Adipocyte (in vitro differentiated cells): ENCODE data around the gene NCKAP5.

Source experiments
- DNase-seq: peaks from one replicate; pipeline ENCODE4 v3.0.0-alpha.2; 2015; ENCODE audit warnings: low read depth
- H3K27me3 ChIP-seq: replicated peaks from 2 replicates; pipeline ENCODE4 v1.7.0; 2013; ENCODE audit warnings: mild to moderate bottlenecking, low read length, moderate library complexity; ENCODE audit not compliant: control insufficient read depth, insufficient read depth
- H3K36me3 ChIP-seq: 2 replicates; pipeline ENCODE4 v1.7.0; 2013; ENCODE audit warnings: low read length, mild to moderate bottlenecking, moderate library complexity; ENCODE audit not compliant: control insufficient read depth, insufficient read depth, severe bottlenecking
- H3K4me1 ChIP-seq: 2 replicates; pipeline ENCODE4 v1.7.0; 2013; ENCODE audit warnings: mild to moderate bottlenecking, low read length, moderate library complexity; ENCODE audit not compliant: control insufficient read depth, insufficient read depth
- H3K4me3 ChIP-seq: 2 replicates; pipeline ENCODE4 v1.7.0; 2013; ENCODE audit warnings: mild to moderate bottlenecking, low read length, moderate library complexity
- H3K9ac ChIP-seq: 2 replicates; pipeline ENCODE4 v1.7.0; 2013; ENCODE audit warnings: mild to moderate bottlenecking, low read length, moderate library complexity
- H3K9me3 ChIP-seq: 2 replicates; pipeline ENCODE4 v1.7.0; 2013; ENCODE audit warnings: mild to moderate bottlenecking, low read length, moderate library complexity; ENCODE audit not compliant: control insufficient read depth

The NCKAP5 gene

DNA sequence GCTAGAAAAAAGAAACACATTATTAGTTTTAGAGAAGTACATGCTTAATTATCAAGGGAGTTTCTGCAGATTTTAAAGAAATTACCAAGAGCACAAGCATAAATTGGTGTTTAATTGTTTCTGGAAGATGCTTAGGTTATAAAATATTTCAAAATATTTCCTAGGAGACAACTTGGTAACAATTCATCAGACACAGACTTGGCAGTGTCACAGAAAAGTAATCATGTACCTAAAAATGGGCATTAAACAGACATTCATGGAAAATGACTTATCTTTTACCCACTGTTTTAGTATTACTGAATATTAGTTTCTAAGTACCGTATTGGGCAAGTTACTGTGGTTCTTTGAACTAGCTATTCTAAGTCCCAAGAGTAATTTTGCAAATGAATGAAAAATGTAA is 469.5 kb downstream of the NCKAP5 start:
- Histone ChIP-seq H3K9me3 (no peaks in the 10 kb centered on the region), H3K9ac (no peak overlapping the region), H3K4me1 (peaks cover 3% of the 10 kb centered on the region), H3K4me3 (no peak overlapping the region), H3K27me3 (peaks cover 3% of the 10 kb centered on the region), H3K36me3 (no peaks in the 10 kb centered on the region)
- DNase-seq: no peak

DNA sequence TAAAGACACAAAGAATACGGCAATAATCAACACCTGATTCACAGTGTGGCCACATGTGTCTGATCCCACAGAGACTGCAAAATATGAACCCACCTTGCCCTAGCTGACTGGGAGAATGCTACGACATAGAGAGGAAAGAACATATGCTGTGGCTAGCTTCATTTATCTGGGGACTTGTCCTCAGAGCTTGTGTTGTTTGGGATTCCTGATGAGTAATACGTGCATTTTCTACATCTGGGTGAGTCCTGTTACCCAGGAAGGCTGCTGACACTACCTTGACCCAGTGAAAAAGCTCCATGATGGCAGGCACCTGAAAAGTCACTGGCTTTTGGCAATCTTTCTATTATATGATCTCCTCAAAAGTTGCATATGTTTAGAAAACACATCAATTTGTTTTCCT is 470.6 kb downstream of the NCKAP5 start:
- Histone ChIP-seq H3K4me1 (peaks cover 3% of the 10 kb centered on the region), H3K36me3 (no peaks in the 10 kb centered on the region), H3K9ac (no peak overlapping the region), H3K4me3 (peak overlapping the region; percentile 45), H3K9me3 (no peaks in the 10 kb centered on the region), H3K27me3 (no peaks in the 10 kb centered on the region)
- no peak for DNase-seq

DNA sequence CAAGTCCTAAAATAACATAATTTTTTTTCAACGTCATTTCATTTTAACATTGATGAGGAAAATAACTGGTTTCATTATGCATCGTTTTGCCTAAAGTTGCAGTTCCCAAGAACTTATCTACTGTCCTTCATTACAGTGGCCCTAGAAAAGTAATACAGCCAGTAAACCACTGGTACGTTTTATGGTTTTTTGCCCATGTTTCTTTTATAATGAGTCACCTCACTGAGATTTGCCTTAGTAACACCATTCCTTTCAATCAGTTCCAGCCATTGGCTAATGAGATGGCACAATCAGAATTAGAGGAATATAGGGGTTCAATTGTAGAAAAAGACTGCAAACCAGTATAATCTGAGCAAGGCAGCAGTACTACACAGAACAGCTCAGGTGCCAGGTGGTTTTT is 475.7 kb downstream of the NCKAP5 start:
- no peaks in the 10 kb centered on the region for H3K27me3 ChIP-seq
- no peaks in the 10 kb centered on the region for H3K36me3 ChIP-seq
- peaks cover 1% of the 10 kb centered on the region for H3K4me1 ChIP-seq
- no peaks in the 10 kb centered on the region for H3K9me3 ChIP-seq
- DNase-seq: peak; percentile 8
- no peak overlapping the region for H3K9ac ChIP-seq
- no peak overlapping the region for H3K4me3 ChIP-seq

DNA sequence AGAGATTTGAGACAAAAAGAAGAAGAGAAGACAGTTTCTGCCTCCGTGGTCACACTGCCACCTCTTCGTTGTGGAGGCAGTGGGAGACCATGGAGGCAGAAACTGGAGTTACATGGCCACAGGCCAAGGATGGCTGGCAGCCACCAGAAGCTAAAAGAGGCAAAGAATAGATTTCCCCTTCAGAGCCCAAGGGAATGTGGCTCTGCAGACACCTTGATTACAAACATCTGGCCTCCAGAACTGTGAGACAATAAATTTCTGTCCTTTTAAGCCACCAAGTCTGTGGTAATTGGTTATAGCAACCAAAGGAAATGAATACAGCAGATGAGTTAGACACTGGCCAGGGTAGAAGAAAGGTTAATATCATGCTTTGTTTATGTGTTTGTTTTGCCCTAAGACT is 477.9 kb downstream of the NCKAP5 start:
- DNase-seq: no peak
- H3K4me3 ChIP-seq: no peak overlapping the region
- no peaks in the 10 kb centered on the region for H3K27me3 ChIP-seq
- no peak overlapping the region for H3K9ac ChIP-seq
- no peaks in the 10 kb centered on the region for H3K4me1 ChIP-seq
- H3K9me3 ChIP-seq: no peaks in the 10 kb centered on the region
- H3K36me3 ChIP-seq: no peaks in the 10 kb centered on the region

DNA sequence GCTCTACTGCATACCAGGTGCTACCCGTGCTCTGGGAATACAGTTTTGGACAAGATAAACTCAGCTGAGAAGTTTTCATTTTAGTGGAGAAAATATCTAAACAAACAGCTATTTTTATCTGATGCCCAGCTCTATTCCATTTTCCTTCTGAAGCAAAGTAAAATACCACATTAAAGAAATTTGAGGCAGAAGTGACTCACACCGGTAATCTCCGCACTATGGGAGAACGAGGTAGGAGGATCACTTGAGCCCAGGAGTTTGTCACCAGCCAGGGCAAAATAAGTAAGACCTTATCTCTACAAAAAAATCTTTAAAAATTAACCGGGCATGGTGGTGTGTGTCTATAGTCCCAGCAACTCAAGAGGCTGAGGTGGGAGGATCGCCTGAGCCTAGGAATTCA is 482.1 kb downstream of the NCKAP5 start:
- no peaks in the 10 kb centered on the region for H3K27me3 ChIP-seq
- no peak overlapping the region for H3K9ac ChIP-seq
- H3K4me1 ChIP-seq: no peaks in the 10 kb centered on the region
- no peaks in the 10 kb centered on the region for H3K9me3 ChIP-seq
- H3K4me3 ChIP-seq: no peak overlapping the region
- no peak for DNase-seq
- H3K36me3 ChIP-seq: no peaks in the 10 kb centered on the region

DNA sequence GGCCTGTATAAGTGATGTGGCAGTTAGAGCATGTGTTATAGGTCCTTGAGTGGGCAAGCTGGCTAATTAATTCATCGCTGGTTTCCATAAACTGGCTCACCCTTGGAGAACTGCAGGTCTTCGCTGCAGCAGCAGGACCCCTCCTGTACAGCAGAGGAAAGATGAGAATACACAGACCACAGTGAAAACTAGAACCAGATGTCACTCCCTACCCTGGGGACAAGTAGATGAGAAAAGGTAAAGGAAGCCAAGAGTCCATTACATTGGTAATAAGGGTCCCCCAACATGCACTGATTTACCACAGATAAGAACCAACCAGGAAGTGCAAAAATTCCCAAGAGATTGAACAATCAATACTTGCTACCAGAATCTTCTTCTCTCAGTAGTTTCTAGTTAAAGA is 482.6 kb downstream of the NCKAP5 start:
- DNase-seq: no peak
- Histone ChIP-seq H3K27me3 (no peaks in the 10 kb centered on the region), H3K36me3 (no peaks in the 10 kb centered on the region), H3K4me1 (no peaks in the 10 kb centered on the region), H3K4me3 (no peak overlapping the region), H3K9ac (no peak overlapping the region), H3K9me3 (no peaks in the 10 kb centered on the region)

DNA sequence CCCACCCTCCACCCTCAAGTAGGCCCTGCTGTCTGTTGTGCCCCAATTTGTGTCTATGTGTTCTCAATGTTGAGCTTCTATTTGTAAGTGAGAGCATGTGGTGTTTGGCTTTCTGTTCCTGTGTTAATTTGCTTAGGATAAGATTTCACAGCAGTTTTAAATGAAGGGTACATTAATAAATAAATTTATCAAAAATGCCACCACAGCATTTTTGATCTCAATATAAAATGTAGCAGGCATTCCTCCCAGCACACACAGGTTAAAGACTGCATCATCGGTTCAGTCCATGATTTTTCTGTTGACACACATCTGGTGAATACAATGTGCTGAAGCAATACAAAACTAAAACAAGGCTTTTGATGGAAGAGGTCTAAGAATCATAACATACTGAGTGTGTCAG is 486.2 kb downstream of the NCKAP5 start:
- Histone ChIP-seq H3K4me3 (no peak overlapping the region), H3K27me3 (no peaks in the 10 kb centered on the region), H3K36me3 (no peaks in the 10 kb centered on the region), H3K9ac (no peak overlapping the region), H3K9me3 (no peaks in the 10 kb centered on the region), H3K4me1 (peaks cover 9% of the 10 kb centered on the region)
- no peak for DNase-seq

DNA sequence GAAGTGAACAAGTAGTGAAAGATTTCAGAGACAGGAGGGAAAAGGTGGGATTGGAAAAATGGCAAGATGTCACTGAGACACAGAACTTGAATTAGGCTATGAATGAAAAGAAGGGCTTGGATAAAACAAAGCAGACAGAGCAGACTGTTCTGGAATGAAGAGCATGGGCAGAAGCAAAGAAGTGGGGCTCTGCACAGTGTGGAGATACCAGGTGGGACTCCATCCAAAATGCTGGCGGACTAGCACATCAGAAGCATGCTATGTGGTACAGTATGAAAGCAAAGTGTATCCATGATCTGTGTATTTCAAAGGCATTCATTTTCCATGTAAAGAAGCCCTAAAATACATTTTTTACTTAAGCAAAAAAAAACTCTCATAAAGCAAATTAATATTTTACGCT is 487.4 kb downstream of the NCKAP5 start:
- no peak overlapping the region for H3K4me3 ChIP-seq
- H3K9ac ChIP-seq: no peak overlapping the region
- H3K36me3 ChIP-seq: no peaks in the 10 kb centered on the region
- DNase-seq: no peak
- H3K4me1 ChIP-seq: peaks cover 9% of the 10 kb centered on the region
- no peaks in the 10 kb centered on the region for H3K9me3 ChIP-seq
- no peaks in the 10 kb centered on the region for H3K27me3 ChIP-seq

DNA sequence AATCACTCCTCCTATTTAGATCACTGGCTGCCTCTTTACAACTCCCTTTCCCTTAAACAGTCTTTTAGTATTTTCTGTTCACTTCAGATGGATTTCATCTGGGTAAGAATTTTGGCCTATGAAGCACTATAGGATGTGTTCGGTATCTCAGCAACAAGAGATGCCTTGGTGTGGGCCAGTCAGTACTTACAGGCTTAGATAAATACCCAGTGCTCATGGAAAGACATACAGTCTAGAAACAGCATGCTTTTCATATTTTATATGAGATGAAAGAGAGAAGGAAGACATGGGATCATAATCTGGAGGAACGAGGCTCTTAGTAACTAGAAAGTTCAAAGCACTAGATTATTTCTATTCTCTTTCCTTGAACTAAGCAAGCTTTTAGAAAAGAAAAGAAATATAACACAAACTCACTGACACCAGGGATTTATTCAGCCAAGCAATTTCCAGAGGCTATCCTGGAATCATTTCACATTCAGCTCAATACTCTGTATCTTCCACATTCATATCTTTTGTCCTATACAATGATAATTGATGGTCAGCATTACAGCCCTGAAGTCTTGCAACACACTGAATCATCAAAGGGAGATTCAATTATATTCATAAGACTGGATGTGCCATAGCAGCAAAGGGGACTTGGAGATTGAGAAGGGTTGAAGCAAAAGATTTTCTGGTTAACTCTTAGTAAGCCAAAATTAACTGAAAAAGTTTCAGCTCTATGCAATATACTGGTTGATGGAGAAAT is 489.4 kb downstream of the NCKAP5 start:
- Histone ChIP-seq H3K9me3 (peaks cover 4% of the 10 kb centered on the region), H3K9ac (no peak overlapping the region), H3K4me3 (no peak overlapping the region), H3K27me3 (no peaks in the 10 kb centered on the region), H3K36me3 (no peaks in the 10 kb centered on the region), H3K4me1 (peaks cover 9% of the 10 kb centered on the region)
- DNase-seq: no peak

DNA sequence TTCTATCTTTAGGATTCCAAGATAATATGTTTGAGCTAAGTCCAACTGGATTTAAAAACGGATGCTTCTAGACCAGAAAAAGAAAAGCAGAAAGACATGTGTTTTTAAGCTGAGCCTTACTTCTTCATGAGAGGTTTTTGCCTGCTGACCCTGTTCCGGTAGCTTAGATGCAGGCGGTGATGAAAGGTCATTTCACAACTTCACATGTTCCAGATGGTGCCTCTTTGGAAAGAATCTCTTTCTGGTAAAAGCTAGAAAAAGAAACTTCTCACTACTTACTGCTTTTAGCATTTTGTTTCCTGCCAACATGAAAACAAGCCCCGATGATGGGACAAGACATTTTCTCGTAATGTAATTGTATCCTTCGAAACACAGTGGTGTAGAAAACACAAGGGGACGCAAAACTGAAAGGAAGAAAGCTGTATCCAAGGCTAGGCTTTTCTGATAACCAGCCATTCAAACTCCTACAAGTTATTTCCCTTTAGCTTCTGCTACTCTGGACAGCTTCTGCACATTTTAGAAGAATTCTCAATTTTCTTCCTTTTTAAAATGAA is 490.9 kb downstream of the NCKAP5 start:
- no peaks in the 10 kb centered on the region for H3K36me3 ChIP-seq
- DNase-seq: peak; percentile 62
- peak overlapping the region; percentile 40 for H3K9ac ChIP-seq
- peaks cover 9% of the 10 kb centered on the region for H3K4me1 ChIP-seq
- peak overlapping the region; percentile 58 for H3K4me3 ChIP-seq
- no peaks in the 10 kb centered on the region for H3K27me3 ChIP-seq
- peaks cover 4% of the 10 kb centered on the region for H3K9me3 ChIP-seq

DNA sequence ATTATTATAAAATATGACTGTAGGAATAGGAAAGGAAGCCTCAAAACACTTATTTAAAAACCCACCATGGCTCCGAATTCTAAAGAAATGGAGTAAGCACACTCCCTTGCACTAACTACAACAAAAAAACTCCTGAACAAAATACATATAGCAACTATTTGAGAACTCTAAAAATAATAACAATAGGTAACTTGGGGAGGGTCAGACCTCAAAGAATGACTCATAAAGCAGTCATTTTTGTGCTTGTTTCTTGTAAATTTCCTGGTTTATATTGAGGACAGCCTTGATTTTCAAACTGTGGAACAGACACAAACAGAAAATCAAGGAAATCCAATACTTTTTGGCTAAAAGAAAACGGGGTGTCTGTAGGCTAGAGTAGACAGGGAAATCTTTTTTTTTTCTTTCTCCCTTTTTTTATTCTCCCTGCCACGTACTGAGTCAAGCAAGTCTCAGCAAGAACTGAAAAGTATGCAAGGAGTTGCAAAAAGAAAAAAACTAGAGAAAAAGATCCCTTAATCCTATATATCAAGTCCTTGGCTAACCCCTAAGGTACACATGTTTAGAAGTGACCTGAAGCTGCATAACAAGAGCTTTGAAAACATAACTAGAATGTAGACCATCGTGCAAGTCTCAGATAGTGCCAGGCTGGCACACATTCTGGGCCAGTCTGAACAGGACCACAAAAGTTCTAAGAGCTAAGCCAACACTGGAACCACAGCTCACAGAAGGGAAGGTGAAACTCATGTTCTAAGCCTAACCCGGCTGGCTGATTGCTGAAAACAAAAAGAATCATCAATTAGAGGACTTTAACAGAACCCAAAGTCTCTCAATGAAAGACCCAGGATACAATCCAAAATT is 495.2 kb downstream of the NCKAP5 start:
- no peaks in the 10 kb centered on the region for H3K36me3 ChIP-seq

More for the DNA sequence above, 495.2 kb downstream of the NCKAP5 start:
- DNase-seq: no peak
- Histone ChIP-seq H3K27me3 (no peaks in the 10 kb centered on the region), H3K9ac (no peak overlapping the region), H3K4me3 (no peak overlapping the region), H3K9me3 (peaks cover 4% of the 10 kb centered on the region), H3K4me1 (peaks cover 6% of the 10 kb centered on the region)
